HL-60 (cell line): ENCODE data around the gene SLC25A47.

ENCODE experiments used
- DNase-seq, 2 experiments: peaks; one replicate each; pipeline ENCODE4 v3.0.0-alpha.2; 2010 to 2020; ENCODE audit warnings: low read depth in 1 of 2, low spot score in 1 of 2
- H3K27ac ChIP-seq: fragments of 250-450 bp; sonication (Bioruptor Pico); replicated peaks from 2 replicates; pipeline ENCODE4 v1.5.1; 2020; ENCODE audit warnings: mild to moderate bottlenecking, moderate library complexity
- H3K27me3 ChIP-seq: fragments of 250-450 bp; sonication (Bioruptor Pico); 2 replicates; pipeline ENCODE4 v1.5.1; 2021; ENCODE audit warnings: mild to moderate bottlenecking, moderate library complexity; ENCODE audit not compliant: insufficient read depth, poor library complexity, severe bottlenecking
- H3K4me3 ChIP-seq: replicated peaks from 2 replicates; pipeline ENCODE4 v1.5.1; 2011; ENCODE audit warnings: mild to moderate bottlenecking, control low read depth, low read length; ENCODE audit not compliant: insufficient read depth
- GABPA ChIP-seq: IDR thresholded peaks from 2 replicates; pipeline ENCODE4 v1.6.1; 2012; ENCODE audit warnings: low read depth
- POLR2AphosphoS5 ChIP-seq: IDR thresholded peaks from 2 replicates; pipeline ENCODE4 v1.6.1; 2012; ENCODE audit warnings: low read depth
- SPI1 ChIP-seq: IDR thresholded peaks from 2 replicates; pipeline ENCODE4 v1.6.1; 2012; ENCODE audit warnings: low read depth, mild to moderate bottlenecking, borderline replicate concordance
- TF ChIP-seq, protein P1 (sequence below): IDR thresholded peaks from 2 replicates; pipeline ENCODE4 v1.6.1; 2012; ENCODE audit warnings: low read depth; ENCODE audit not compliant: insufficient replicate concordance
- TF ChIP-seq, protein P2 (sequence below): IDR thresholded peaks from one replicate; pipeline ENCODE4 v1.5.1; 2011; ENCODE audit warnings: low read length, control low read depth, inconsistent platforms; ENCODE audit not compliant: insufficient read depth

SLC25A47 gene

DNA sequence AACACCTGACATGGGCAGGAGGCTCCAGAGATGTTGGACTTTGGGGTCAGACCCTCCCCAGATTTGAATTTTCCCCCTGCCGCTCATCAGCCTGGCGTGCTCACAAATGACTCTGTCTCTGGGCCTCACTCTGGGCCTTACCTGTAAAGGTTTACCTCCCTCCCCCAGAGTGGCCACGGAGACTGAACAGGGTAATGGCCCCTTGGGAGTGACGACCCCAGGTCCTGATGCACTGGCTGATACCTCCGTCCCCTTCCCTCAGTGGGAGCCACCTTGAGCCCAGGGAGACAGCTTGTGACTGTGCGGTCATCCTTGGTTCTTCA lies 23.9 kb upstream of the SLC25A47 start:
- TF ChIP-seq GABPA (no peak), SPI1 (no peak)
- TF ChIP-seq, protein P1, sequence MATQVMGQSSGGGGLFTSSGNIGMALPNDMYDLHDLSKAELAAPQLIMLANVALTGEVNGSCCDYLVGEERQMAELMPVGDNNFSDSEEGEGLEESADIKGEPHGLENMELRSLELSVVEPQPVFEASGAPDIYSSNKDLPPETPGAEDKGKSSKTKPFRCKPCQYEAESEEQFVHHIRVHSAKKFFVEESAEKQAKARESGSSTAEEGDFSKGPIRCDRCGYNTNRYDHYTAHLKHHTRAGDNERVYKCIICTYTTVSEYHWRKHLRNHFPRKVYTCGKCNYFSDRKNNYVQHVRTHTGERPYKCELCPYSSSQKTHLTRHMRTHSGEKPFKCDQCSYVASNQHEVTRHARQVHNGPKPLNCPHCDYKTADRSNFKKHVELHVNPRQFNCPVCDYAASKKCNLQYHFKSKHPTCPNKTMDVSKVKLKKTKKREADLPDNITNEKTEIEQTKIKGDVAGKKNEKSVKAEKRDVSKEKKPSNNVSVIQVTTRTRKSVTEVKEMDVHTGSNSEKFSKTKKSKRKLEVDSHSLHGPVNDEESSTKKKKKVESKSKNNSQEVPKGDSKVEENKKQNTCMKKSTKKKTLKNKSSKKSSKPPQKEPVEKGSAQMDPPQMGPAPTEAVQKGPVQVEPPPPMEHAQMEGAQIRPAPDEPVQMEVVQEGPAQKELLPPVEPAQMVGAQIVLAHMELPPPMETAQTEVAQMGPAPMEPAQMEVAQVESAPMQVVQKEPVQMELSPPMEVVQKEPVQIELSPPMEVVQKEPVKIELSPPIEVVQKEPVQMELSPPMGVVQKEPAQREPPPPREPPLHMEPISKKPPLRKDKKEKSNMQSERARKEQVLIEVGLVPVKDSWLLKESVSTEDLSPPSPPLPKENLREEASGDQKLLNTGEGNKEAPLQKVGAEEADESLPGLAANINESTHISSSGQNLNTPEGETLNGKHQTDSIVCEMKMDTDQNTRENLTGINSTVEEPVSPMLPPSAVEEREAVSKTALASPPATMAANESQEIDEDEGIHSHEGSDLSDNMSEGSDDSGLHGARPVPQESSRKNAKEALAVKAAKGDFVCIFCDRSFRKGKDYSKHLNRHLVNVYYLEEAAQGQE = no peak
- TF ChIP-seq, protein P2, sequence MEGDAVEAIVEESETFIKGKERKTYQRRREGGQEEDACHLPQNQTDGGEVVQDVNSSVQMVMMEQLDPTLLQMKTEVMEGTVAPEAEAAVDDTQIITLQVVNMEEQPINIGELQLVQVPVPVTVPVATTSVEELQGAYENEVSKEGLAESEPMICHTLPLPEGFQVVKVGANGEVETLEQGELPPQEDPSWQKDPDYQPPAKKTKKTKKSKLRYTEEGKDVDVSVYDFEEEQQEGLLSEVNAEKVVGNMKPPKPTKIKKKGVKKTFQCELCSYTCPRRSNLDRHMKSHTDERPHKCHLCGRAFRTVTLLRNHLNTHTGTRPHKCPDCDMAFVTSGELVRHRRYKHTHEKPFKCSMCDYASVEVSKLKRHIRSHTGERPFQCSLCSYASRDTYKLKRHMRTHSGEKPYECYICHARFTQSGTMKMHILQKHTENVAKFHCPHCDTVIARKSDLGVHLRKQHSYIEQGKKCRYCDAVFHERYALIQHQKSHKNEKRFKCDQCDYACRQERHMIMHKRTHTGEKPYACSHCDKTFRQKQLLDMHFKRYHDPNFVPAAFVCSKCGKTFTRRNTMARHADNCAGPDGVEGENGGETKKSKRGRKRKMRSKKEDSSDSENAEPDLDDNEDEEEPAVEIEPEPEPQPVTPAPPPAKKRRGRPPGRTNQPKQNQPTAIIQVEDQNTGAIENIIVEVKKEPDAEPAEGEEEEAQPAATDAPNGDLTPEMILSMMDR = no peak
- DNase-seq = no peak
- H3K27ac ChIP-seq = no peak overlapping the region
- H3K27me3 ChIP-seq = no peaks in the 10 kb centered on the region
- no peak overlapping the region for H3K4me3 ChIP-seq

DNA sequence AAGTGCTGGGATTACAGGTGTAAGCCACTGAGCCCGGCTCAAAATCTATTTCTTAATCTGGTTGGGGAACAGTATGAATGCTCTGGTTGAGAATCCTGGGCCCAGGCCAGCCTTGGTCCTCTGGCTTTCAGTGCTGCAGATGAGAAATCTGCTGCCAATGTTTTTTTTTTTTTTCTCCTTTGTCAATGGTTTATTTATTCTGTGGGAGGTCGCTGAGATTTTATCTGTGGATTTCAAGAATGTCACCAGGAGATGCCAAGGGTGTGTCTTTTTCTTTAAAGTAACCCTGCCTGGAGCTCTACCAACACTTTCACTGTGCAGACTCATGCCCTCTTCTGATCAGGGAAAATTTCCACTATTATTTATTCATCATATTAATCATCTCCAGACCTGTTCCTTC lies 20.5 kb upstream of the SLC25A47 start:
- no peak for TF ChIP-seq SPI1
- no peak for TF ChIP-seq POLR2AphosphoS5
- TF ChIP-seq, protein P1 = no peak
- TF ChIP-seq, protein P2 = no peak
- TF ChIP-seq GABPA = no peak
- H3K27ac ChIP-seq = no peak overlapping the region
- H3K27me3 ChIP-seq = no peaks in the 10 kb centered on the region
- H3K4me3 ChIP-seq = no peak overlapping the region
- no peak for DNase-seq

DNA sequence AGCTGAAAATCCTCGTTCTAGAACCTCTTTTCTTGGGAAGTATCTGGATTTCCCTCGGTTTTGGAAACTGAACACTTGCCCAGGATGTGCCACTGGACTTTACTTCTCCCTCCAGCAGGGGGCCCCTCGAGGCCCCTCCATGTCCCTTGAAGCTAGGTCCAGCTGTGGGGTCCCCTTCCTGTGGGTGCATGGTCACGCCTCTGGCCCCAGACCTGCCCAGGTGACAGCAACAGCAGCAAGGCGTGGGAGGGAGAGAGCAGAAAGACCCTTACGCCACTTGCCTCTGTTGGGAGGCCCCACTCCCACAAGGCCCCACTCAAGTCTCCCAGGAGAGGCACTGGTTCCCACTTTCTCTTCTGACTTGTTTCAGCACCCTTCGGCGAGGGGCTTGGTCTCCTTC lies 20.0 kb upstream of the SLC25A47 start:
- TF ChIP-seq, protein P2 = peak; percentile 44
- no peak for TF ChIP-seq GABPA
- Histone ChIP-seq H3K27ac (no peak overlapping the region), H3K27me3 (no peaks in the 10 kb centered on the region), H3K4me3 (no peak overlapping the region)
- DNase-seq = no peak

DNA sequence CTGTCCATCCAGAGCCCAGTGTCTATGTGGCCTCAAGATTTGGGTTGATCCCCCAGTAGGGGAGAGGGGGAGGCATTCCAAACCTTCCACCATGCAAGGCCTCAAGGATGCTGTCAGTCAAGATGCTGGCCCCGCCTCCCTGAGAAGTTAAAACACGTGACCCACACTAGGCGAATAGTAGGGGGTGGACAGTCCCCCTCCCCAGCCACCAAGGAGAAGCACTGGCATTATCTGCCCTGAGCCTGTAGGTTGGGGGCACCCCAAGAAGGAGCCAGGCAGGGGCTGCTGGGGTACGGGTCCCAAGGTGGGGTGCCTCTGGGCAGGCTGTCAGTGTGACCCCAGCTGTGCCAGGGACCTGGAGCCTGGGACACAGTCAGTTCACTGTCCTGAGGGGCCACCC lies 19.2 kb upstream of the SLC25A47 start:
- TF ChIP-seq GABPA (no peak), SPI1 (no peak), POLR2AphosphoS5 (no peak)
- TF ChIP-seq, protein P1 = no peak
- TF ChIP-seq, protein P2 = no peak
- Histone ChIP-seq H3K27ac (no peak overlapping the region), H3K4me3 (no peak overlapping the region), H3K27me3 (no peaks in the 10 kb centered on the region)
- DNase-seq = no peak
